Measurements from ENCODE around the gene SEC63.
"Not testable (repeated sequence)": the region's sequence is repeated elsewhere in the genome, so short reads cannot be mapped to it uniquely, and the experiment has no call there.

SEC63 gene

GRCh38 chr6:107956181-107956580 lies 1.8 kb downstream of the SEC63 start:
- no peak for DNase-seq (ENCODE audit: low spot score)
- POLR2A ChIA-PET (ENCODE audit: low non-redundant PET): no interaction called here
- no peak overlapping the region for H3K27ac ChIP-seq
- CTCF ChIA-PET: interaction anchor here (0.6 kb wide), 1 partner anchor 15 kb away, joined by 3 read pairs; no protein-coding TSS in a partner anchor
- TF ChIP-seq CTCF (conservative IDR thresholded peaks at IDR 0.05; ENCODE audit: low read depth): no peak

DNA sequence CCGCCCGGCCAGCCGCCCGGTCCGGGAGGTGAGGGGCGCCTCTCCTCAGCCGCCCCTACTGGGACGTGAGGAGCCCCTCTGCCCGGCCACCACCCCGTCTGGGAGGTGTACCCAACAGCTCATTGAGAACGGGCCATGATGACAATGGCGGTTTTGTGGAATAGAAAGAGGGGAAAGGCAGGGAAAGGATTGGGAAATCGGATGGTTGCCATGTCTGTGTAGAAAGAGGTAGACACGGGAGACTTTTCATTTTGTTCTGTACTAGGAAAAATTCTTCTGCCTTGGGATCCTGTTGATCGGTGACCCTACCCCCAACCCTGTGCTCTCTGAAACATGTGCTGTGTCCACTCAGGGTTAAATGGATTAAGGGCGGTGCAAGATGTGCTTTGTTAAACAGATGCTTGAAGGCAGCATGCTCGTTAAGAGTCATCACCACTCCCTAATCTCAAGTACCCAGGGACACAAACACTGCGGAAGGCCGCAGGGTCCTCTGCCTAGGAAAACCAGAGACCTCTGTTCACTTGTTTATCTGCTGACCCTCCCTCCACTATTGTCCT lies 4.1 kb downstream of the SEC63 start:
- H3K27ac ChIP-seq; DNase-seq (ENCODE audit: low spot score); POLR2A ChIA-PET (ENCODE audit: low non-redundant PET): not testable (repeated sequence)

DNA sequence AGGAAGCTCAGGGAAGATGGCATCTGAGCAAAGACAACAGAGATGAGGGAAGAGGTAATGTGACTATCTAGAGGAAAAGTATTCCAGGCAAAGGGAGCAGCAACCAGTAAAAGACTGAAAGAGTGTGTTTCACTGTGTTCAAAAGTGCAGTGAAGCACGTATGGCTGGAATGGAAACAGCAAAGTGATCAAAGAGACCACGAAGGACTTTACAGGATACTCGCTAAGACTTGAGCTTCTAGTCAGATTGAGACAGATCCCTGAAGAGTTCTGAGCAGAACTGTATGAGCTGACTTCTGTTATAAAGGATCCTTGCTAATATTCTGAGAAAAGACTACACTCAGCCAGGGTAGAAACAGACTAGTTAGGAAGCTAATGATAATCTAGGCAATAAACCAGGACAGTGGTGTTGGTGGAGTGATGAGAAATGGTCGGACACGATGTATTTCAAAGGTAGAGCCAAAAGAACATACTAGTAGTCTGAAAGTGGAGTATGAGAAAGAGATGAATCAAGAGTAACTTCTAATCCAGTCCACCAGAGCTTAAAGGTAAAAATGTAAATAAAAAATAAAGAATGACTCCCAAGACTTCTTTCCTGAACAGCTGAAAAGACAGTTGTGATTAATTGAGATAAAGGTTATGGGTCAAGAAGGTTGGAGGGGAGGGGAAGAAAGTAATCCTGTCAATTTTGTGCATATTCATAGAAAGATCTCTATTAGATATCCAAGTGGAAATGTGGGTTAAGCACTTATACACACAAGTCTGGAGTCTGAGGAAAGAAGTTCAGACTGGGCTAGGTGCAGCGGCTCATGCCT lies 14.2 kb downstream of the SEC63 start:
- POLR2A ChIA-PET (ENCODE audit: low non-redundant PET): no interaction called here
- no peak overlapping the region for H3K27ac ChIP-seq
- DNase-seq (ENCODE audit: low spot score): no peak
- CTCF ChIA-PET: no interaction called here
- no peak for TF ChIP-seq CTCF (conservative IDR thresholded peaks at IDR 0.05; ENCODE audit: low read depth)

More for the DNA sequence above, 4.1 kb downstream of the SEC63 start:
- CTCF ChIA-PET: not testable (repeated sequence)

DNA sequence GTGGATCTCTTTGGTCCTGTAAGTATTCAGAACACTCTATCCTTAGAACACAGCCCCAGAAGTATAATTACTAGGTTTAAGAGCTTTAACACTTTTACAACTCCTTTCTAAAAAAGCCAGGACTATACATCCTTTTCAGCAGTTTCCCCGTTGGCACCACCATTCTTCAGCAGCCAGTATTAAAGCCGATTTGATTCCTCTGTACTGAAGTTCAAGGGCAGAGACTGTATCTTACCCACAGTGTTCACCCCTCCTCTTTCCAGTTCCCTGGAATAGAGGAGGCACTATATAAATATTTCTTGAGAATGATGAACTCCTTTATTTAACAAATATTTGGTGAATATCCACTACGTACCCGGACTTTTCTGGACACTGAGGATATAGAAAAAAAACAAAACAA lies 15.9 kb downstream of the SEC63 start:
- DNase-seq (ENCODE audit: low spot score): no peak
- H3K27ac ChIP-seq: no peak overlapping the region
- ChIA-PET CTCF (interaction anchor here (0.7 kb wide), 1 partner anchor 24 kb away, joined by 3 read pairs; no protein-coding TSS in a partner anchor), POLR2A (ENCODE audit: low non-redundant PET) (no interaction called here)
- TF ChIP-seq CTCF (conservative IDR thresholded peaks at IDR 0.05; ENCODE audit: low read depth): no peak

DNA sequence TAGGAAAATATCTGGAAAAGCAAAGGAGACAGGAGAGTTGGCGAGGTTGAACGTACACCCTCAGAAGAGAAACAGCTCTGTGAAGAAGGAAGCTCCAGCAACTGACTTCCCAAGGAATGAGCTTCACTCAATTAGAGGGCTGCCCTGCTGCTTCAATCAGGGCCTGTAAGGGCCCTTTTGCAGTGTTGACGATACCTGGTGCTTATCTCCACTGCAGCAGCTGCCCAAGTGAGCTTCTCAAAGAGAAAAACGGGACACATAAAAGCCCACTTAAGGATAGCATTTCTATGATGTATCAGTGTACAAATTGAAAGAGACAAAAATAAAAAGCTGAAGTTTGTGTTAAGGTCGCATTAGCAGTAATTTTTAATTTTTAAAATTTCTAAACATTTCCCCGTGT lies 16.4 kb downstream of the SEC63 start:
- ChIA-PET CTCF (interaction anchor here (0.6 to 0.7 kb wide), 2 partner anchors 14 to 24 kb away, joined by 3 read pairs; no protein-coding TSS in a partner anchor), POLR2A (ENCODE audit: low non-redundant PET) (no interaction called here)
- DNase-seq (ENCODE audit: low spot score): no peak
- no peak for TF ChIP-seq CTCF (conservative IDR thresholded peaks at IDR 0.05; ENCODE audit: low read depth)
- H3K27ac ChIP-seq: no peak overlapping the region

DNA sequence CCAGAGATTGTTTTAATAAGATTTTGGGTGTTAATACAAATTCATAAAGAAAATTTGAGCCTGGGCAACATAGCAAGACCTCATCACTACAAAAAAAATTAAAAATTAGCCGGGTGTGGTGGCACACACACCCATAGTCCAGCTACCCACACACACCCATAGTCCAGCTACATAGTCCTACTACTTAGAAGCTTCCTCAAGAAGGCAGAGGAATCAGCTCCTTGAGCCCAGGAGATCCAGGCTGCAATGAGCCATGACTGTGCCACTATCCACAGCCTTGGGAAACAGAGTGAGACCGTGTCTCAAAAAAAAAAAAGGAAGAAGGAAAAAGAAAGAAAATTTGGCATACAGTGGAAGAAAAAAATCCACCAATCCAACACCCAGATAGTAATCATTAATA lies 16.8 kb downstream of the SEC63 start:
- CTCF ChIA-PET: interaction anchor here (0.6 to 0.7 kb wide), 4 partner anchors 15 to 123 kb away, joined by 3 to 4 read pairs (median 3); no protein-coding TSS in a partner anchor
- H3K27ac ChIP-seq: no peak overlapping the region

GRCh38 chr6:107936910-107937292 lies 21.1 kb downstream of the SEC63 start:
- CTCF ChIA-PET; DNase-seq (ENCODE audit: low spot score); H3K27ac ChIP-seq: not testable (repeated sequence)
- POLR2A ChIA-PET (ENCODE audit: low non-redundant PET): interaction anchor here (0.6 kb wide), 1 partner anchor 10 kb away, joined by 3 read pairs; no protein-coding TSS in a partner anchor

More for the DNA sequence above, 16.8 kb downstream of the SEC63 start:
- POLR2A ChIA-PET (ENCODE audit: low non-redundant PET): no interaction called here
- no peak for DNase-seq (ENCODE audit: low spot score)
- no peak for TF ChIP-seq CTCF (conservative IDR thresholded peaks at IDR 0.05; ENCODE audit: low read depth)
